ENCODE data around the gene TNFSF8.

Gene TNFSF8

DNA sequence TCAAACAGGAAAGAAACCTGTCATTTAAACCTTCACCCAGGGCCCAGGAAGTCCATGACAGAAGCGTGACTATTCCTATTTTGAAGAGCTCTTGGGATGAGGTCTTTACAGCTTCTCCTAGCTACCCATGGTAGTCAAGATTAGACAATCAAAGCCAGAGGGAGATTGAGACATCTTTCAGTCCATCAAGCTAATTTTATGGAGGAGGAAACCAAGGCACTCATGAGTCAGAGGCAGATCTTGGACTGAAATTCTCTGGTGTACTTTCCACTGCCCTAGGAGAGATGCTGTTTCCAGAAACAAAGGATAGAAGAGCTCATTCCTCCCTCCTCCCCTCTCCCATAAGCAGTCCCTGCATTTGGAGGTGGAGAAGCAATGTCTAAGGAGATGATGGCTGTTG, 9.2 kb downstream of the TNFSF8 start:
- Histone ChIP-seq H3K9me3 (ENCODE audit: control insufficient read depth, insufficient read depth, low read length) (no peaks in the 10 kb centered on the region), H3K36me3 (ENCODE audit: control insufficient read depth, insufficient read depth, low read length) (no peaks in the 10 kb centered on the region), H3K27me3 (ENCODE audit: control insufficient read depth, insufficient read depth, low read length) (peaks cover 70% of the 10 kb centered on the region), H3K4me1 (ENCODE audit: control insufficient read depth, insufficient read depth, low read length) (no peaks in the 10 kb centered on the region), H3K4me3 (ENCODE audit: low read length) (no peak overlapping the region), H3K27ac (ENCODE audit: low read length) (no peak overlapping the region)
- no peak for DNase-seq (ENCODE audit: low read depth, low spot score)
- WGBS (ENCODE audit: insufficient coverage, insufficient read length) = no CpG with 5 or more reads among the region's 1 CpG

DNA sequence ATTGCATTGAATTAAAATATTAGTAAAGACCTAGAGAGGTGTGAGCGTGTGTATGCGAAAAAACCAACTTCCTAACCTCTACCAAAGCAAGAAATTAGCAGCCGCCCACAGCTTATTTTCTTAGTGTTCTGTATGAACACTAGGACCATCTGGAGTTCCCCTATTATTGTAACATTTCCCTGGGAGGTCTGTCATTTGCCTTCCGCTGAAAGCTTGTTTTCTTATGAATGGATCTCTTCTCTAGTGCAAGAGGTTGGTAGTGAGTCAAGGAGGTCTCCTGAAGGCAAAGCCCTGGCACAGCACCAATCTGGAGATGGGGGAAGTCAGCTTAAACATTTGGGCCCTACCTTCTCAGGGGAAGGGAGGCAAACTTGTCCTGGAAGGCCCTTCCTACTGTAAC, 10.8 kb downstream of the TNFSF8 start:
- Histone ChIP-seq H3K9me3 (ENCODE audit: control insufficient read depth, insufficient read depth, low read length) (no peaks in the 10 kb centered on the region), H3K36me3 (ENCODE audit: control insufficient read depth, insufficient read depth, low read length) (no peaks in the 10 kb centered on the region), H3K27ac (ENCODE audit: low read length) (no peak overlapping the region), H3K4me3 (ENCODE audit: low read length) (no peak overlapping the region), H3K4me1 (ENCODE audit: control insufficient read depth, insufficient read depth, low read length) (no peaks in the 10 kb centered on the region), H3K27me3 (ENCODE audit: control insufficient read depth, insufficient read depth, low read length) (peaks cover 58% of the 10 kb centered on the region)
- no peak for DNase-seq (ENCODE audit: low read depth, low spot score)
- no CpG with 5 or more reads among the region's 4 CpGs for WGBS (ENCODE audit: insufficient coverage, insufficient read length)

DNA sequence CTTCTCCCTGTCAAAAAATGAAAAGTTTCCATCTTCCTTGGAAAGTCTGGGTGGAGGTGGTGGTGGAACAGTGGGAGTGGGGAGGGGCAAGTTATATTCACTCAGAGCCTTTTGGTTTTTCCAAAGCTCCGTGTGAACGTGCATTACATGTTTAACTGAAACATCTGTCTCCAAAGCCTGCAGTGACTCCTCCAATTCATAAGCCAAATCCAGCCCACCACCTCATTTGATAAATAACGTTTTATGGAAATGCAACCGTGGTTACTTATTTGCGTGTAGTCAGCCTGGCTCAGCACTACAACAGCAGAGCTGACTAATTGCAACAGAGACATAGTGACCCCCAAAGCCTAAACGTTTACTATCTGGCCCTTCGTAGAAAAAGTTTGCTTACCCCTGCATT, 13.9 kb downstream of the TNFSF8 start:
- H3K27me3 ChIP-seq (ENCODE audit: control insufficient read depth, insufficient read depth, low read length) = peaks cover 29% of the 10 kb centered on the region
- H3K4me1 ChIP-seq (ENCODE audit: control insufficient read depth, insufficient read depth, low read length) = no peaks in the 10 kb centered on the region
- no CpG with 5 or more reads among the region's 7 CpGs for WGBS (ENCODE audit: insufficient coverage, insufficient read length)
- no peak for DNase-seq (ENCODE audit: low read depth, low spot score)
- H3K4me3 ChIP-seq (ENCODE audit: low read length) = no peak overlapping the region
- H3K36me3 ChIP-seq (ENCODE audit: control insufficient read depth, insufficient read depth, low read length) = no peaks in the 10 kb centered on the region
- no peak overlapping the region for H3K27ac ChIP-seq (ENCODE audit: low read length)
- H3K9me3 ChIP-seq (ENCODE audit: control insufficient read depth, insufficient read depth, low read length) = no peaks in the 10 kb centered on the region

DNA sequence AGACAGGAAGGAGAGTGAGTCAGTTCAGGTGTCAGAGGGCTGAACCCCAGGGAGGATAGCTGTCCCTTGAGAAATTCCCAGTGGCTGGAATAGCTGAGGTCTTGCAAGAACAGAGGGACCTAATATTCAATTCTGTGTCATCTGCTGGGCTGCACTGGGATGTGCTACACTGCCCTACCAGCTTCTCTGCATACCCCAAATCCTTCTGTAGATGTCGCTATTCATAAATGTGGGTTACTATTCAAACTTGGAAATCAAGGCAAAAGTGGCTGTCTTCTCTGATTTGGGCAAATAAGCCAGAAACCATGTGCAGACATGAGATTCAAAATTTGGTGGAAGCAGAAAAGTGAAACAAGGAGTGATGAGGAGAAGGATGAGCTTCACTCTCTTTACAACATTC, 16.3 kb downstream of the TNFSF8 start:
- no peak overlapping the region for H3K4me3 ChIP-seq (ENCODE audit: low read length)
- no peak for DNase-seq (ENCODE audit: low read depth, low spot score)

DNA sequence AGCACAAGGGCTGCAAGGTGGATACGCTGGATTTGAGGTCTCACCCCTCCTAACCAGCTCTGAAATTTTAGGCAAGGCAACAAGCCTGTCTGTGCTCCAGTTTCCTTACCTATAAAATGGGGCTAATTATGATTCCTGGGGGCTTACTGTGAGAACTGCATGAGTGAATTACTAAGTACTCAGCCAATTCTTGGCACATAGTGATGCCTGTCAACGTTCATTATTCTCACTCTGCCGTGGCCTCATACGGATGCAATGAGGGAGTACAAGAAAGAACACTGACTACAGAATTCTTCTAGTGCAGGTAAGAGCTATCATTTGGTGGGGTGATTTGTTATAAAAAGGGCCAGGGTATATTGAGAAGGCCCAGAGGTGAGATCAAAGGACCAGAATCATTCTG, 16.7 kb downstream of the TNFSF8 start:
- no peaks in the 10 kb centered on the region for H3K9me3 ChIP-seq (ENCODE audit: control insufficient read depth, insufficient read depth, low read length)
- H3K4me3 ChIP-seq (ENCODE audit: low read length) = no peak overlapping the region
- no peaks in the 10 kb centered on the region for H3K4me1 ChIP-seq (ENCODE audit: control insufficient read depth, insufficient read depth, low read length)
- no peaks in the 10 kb centered on the region for H3K36me3 ChIP-seq (ENCODE audit: control insufficient read depth, insufficient read depth, low read length)
- no peak for DNase-seq (ENCODE audit: low read depth, low spot score)
- no CpG with 5 or more reads among the region's 4 CpGs for WGBS (ENCODE audit: insufficient coverage, insufficient read length)
- H3K27ac ChIP-seq (ENCODE audit: low read length) = no peak overlapping the region
- peaks cover 15% of the 10 kb centered on the region for H3K27me3 ChIP-seq (ENCODE audit: control insufficient read depth, insufficient read depth, low read length)

More for the DNA sequence above, 16.3 kb downstream of the TNFSF8 start:
- Histone ChIP-seq H3K4me1 (ENCODE audit: control insufficient read depth, insufficient read depth, low read length) (no peaks in the 10 kb centered on the region), H3K36me3 (ENCODE audit: control insufficient read depth, insufficient read depth, low read length) (no peaks in the 10 kb centered on the region), H3K9me3 (ENCODE audit: control insufficient read depth, insufficient read depth, low read length) (no peaks in the 10 kb centered on the region), H3K27me3 (ENCODE audit: control insufficient read depth, insufficient read depth, low read length) (peaks cover 15% of the 10 kb centered on the region), H3K27ac (ENCODE audit: low read length) (no peak overlapping the region)
- WGBS (ENCODE audit: insufficient coverage, insufficient read length) = no CpG with 5 or more reads among the region's 1 CpG

DNA sequence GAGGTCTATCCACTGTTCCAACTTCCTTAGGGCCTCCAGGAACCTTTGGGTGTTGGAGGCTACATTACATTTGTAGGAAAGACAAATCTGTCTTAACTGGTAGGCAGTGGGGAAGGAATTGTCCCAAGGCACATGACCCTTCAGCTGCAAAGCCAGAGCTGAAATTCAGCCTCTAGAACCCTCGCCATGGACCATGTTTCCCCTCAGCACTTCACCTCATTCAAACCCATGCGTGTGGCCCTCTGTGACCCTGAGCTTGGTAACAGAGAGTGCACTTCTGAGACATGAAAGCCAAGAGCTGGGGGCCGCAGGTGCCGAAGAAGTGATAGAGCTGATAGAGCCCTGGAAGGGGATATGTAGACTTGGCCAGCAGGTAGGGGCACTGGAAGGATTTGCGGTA, 17.2 kb downstream of the TNFSF8 start:
- H3K4me3 ChIP-seq (ENCODE audit: low read length) = no peak overlapping the region
- no CpG with 5 or more reads among the region's 5 CpGs for WGBS (ENCODE audit: insufficient coverage, insufficient read length)
- peaks cover 15% of the 10 kb centered on the region for H3K27me3 ChIP-seq (ENCODE audit: control insufficient read depth, insufficient read depth, low read length)
- H3K27ac ChIP-seq (ENCODE audit: low read length) = no peak overlapping the region
- no peaks in the 10 kb centered on the region for H3K4me1 ChIP-seq (ENCODE audit: control insufficient read depth, insufficient read depth, low read length)
- no peaks in the 10 kb centered on the region for H3K9me3 ChIP-seq (ENCODE audit: control insufficient read depth, insufficient read depth, low read length)
- no peak for DNase-seq (ENCODE audit: low read depth, low spot score)
- no peaks in the 10 kb centered on the region for H3K36me3 ChIP-seq (ENCODE audit: control insufficient read depth, insufficient read depth, low read length)

DNA sequence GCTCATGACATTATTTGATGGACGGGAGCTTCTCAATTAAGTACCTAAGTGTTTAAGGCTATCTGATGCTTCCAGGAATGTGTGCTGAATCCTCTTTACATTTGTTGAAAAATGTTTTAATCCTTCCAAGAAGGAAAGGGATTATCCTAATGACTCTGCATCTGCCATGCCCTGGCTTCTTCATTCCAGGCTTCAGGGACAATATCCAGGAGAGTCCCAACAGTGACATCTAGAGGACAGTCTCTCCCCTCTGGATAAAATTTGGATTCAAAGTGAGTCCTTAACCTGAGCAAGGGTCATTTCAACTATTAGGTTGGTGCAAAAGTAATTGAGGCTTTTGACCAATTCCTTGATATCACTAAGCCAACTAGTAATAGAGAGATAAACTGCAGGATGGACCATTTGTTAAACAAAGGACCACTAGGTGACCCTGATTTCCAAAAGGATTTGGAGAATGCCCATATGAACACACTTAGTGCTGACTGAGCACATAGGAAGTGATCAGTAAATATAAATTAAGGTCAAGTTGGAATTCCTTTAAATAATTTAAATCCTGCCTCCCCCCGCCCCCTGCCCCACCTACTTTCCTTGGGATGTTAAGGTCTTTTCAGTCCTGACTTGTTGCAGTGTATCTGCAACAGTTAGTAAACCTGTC, 19.1 kb downstream of the TNFSF8 start:
- DNase-seq (ENCODE audit: low read depth, low spot score) = peak; percentile 29
- Histone ChIP-seq H3K27me3 (ENCODE audit: control insufficient read depth, insufficient read depth, low read length) (no peaks in the 10 kb centered on the region; the same call in 1 of the 2 replicates), H3K4me3 (ENCODE audit: low read length) (no peak overlapping the region), H3K36me3 (ENCODE audit: control insufficient read depth, insufficient read depth, low read length) (no peaks in the 10 kb centered on the region), H3K4me1 (ENCODE audit: control insufficient read depth, insufficient read depth, low read length) (no peaks in the 10 kb centered on the region), H3K9me3 (ENCODE audit: control insufficient read depth, insufficient read depth, low read length) (no peaks in the 10 kb centered on the region), H3K27ac (ENCODE audit: low read length) (no peak overlapping the region)
- WGBS (ENCODE audit: insufficient coverage, insufficient read length) = no CpG with 5 or more reads among the region's 2 CpGs

DNA sequence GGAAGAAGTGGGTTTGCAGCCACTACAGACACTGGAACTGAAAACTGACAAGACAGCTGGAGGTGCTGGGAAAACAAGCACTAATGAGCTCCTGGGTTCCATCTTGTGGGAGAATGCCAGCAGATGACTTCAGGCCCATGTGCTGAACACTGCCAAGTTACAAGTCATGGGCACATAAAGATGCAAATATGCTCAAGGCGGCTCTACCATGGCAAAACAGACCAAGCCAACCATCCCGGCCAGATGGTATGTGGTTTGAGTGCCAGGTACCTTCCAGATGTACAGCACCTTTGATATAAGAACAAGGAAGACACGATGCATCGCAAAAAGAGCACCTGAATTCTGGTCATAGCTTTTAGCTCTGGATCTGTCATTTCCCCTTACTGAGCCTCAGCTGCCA, 19.9 kb downstream of the TNFSF8 start:
- DNase-seq (ENCODE audit: low read depth, low spot score) = no peak
- WGBS (ENCODE audit: insufficient coverage, insufficient read length) = no CpG with 5 or more reads among the region's 4 CpGs
- H3K9me3 ChIP-seq (ENCODE audit: control insufficient read depth, insufficient read depth, low read length) = no peaks in the 10 kb centered on the region
- no peaks in the 10 kb centered on the region for H3K4me1 ChIP-seq (ENCODE audit: control insufficient read depth, insufficient read depth, low read length)
- no peaks in the 10 kb centered on the region for H3K27me3 ChIP-seq (ENCODE audit: control insufficient read depth, insufficient read depth, low read length)
- no peak overlapping the region for H3K4me3 ChIP-seq (ENCODE audit: low read length)
- no peak overlapping the region for H3K27ac ChIP-seq (ENCODE audit: low read length)
- no peaks in the 10 kb centered on the region for H3K36me3 ChIP-seq (ENCODE audit: control insufficient read depth, insufficient read depth, low read length)

DNA sequence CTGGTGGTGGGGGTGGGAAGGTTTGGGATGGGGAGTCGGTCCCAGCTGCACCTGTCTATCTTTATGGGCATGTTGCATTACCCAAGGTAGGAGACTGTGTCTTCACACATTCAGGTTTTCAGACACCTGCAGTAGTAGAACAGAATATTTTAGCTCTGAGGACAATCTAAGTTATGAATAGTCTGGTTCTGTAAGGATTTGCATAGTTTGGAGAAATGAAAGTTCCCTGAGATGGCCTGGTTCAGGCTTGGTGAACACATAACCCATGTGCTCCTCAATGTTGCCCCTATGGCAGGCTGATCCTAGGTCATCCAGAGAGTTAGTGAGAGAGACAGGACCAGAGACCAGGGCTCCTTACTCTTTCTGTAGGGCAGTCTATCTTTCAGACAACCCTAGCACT, 20.7 kb downstream of the TNFSF8 start:
- Histone ChIP-seq H3K27me3 (ENCODE audit: control insufficient read depth, insufficient read depth, low read length) (no peaks in the 10 kb centered on the region), H3K4me3 (ENCODE audit: low read length) (no peak overlapping the region), H3K27ac (ENCODE audit: low read length) (no peak overlapping the region), H3K4me1 (ENCODE audit: control insufficient read depth, insufficient read depth, low read length) (no peaks in the 10 kb centered on the region), H3K36me3 (ENCODE audit: control insufficient read depth, insufficient read depth, low read length) (no peaks in the 10 kb centered on the region), H3K9me3 (ENCODE audit: control insufficient read depth, insufficient read depth, low read length) (no peaks in the 10 kb centered on the region)
- no CpG with 5 or more reads among the region's 1 CpG for whole genome bisulfite sequencing (ENCODE audit: insufficient coverage, insufficient read length)
- no peak for DNase-seq (ENCODE audit: low read depth, low spot score)

DNA sequence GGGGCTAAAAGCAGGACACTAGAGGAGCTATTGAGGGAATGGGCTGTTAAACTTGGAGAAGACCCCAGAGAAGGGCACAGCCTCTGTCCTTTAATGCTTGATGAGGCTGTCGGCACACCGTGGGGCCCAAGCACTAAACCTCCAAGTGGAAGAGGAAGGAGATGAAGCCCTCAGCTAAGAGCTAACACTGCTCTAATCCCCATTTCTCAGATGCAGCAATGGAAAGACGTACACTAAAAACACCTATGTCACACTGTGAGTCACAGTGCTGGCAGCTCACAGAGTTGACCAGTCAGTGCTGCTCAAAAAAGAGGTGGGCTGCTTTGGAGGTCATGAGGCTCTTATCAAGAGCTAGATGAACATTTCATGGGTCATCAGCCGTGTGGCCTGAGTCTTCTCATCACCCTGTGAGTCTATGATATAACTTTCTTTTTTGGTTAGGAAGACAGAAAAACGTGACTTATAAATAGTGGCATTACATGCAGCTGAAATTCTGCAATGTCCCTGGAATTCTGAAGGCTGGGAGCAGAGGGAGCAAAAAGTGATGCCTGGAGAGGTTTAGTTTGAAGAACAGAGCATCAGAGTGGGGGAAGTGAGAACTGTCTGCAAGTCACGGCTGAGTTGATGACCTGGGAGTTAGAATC, 21.5 kb downstream of the TNFSF8 start:
- Histone ChIP-seq H3K27me3 (ENCODE audit: control insufficient read depth, insufficient read depth, low read length) (no peaks in the 10 kb centered on the region), H3K36me3 (ENCODE audit: control insufficient read depth, insufficient read depth, low read length) (no peaks in the 10 kb centered on the region), H3K9me3 (ENCODE audit: control insufficient read depth, insufficient read depth, low read length) (no peaks in the 10 kb centered on the region), H3K27ac (ENCODE audit: low read length) (no peak overlapping the region), H3K4me3 (ENCODE audit: low read length) (no peak overlapping the region), H3K4me1 (ENCODE audit: control insufficient read depth, insufficient read depth, low read length) (no peaks in the 10 kb centered on the region)
- no CpG with 5 or more reads among the region's 6 CpGs for WGBS (ENCODE audit: insufficient coverage, insufficient read length)
- no peak for DNase-seq (ENCODE audit: low read depth, low spot score)

DNA sequence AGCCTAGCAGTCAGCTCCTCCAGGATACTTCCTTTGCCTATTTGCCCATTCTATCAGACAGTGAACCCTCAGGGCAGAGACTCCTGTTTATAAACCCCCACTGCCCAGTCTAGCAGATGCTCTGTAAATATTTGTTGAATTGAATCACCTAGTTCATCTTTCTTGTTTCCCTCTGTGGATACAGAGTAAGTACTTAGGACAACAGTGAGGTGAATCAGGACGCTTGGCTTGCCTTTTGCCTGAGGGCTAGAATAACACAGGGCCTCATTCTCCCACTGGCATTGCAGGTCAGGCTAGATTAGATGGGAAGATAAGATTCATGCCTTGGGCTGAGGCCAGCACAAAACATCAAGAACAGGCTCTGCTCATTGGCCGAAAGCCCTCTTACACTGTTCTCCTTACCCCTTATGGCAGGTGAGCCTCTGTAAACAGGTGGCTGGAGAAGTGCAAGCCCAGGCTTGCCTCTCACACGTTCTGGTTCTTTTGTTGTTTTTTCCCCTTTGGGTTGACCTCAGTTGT, 22.2 kb downstream of the TNFSF8 start:
- no CpG with 5 or more reads among the region's 3 CpGs for WGBS (ENCODE audit: insufficient coverage, insufficient read length)
- H3K4me1 ChIP-seq (ENCODE audit: control insufficient read depth, insufficient read depth, low read length) = no peaks in the 10 kb centered on the region
- no peak overlapping the region for H3K4me3 ChIP-seq (ENCODE audit: low read length)
- DNase-seq (ENCODE audit: low read depth, low spot score) = no peak
- no peaks in the 10 kb centered on the region for H3K36me3 ChIP-seq (ENCODE audit: control insufficient read depth, insufficient read depth, low read length)
- H3K27ac ChIP-seq (ENCODE audit: low read length) = no peak overlapping the region
- H3K27me3 ChIP-seq (ENCODE audit: control insufficient read depth, insufficient read depth, low read length) = no peaks in the 10 kb centered on the region
- no peaks in the 10 kb centered on the region for H3K9me3 ChIP-seq (ENCODE audit: control insufficient read depth, insufficient read depth, low read length)

All from iPS DF 6.9 (cell line).